HEK293T (cell line): ENCODE measurements around the gene ALCAM.

Experiments used
- BHLHE40 ChIP-seq: fragments of 450-650 bp; IDR thresholded peaks from 2 replicates; pipeline ENCODE4 v1.6.1; 2016; ENCODE audit warnings: mild to moderate bottlenecking, moderate library complexity, borderline replicate concordance
- CTBP1 ChIP-seq: fragments of 450-650 bp; IDR thresholded peaks from 2 replicates; pipeline ENCODE4 v1.6.1; 2016; ENCODE audit warnings: borderline replicate concordance
- ELF4 ChIP-seq: fragments of 450-650 bp; IDR thresholded peaks from 2 replicates; pipeline ENCODE4 v1.6.1; 2017; ENCODE audit warnings: antibody characterized with exemption
- FOXA1 ChIP-seq: fragments of 450-650 bp; IDR thresholded peaks from 2 replicates; pipeline ENCODE4 v1.6.1; 2016; ENCODE audit warnings: mild to moderate bottlenecking
- FOXK2 ChIP-seq: fragments of 450-650 bp; IDR thresholded peaks from 2 replicates; pipeline ENCODE4 v1.6.1; 2016; ENCODE audit warnings: mild to moderate bottlenecking
- SP1 ChIP-seq: fragments of 450-650 bp; IDR thresholded peaks from 2 replicates; pipeline ENCODE4 v1.6.1; 2017
- ZNF384 ChIP-seq: fragments of 450-650 bp; IDR thresholded peaks from 2 replicates; pipeline ENCODE4 v1.6.1; 2016

DNA sequence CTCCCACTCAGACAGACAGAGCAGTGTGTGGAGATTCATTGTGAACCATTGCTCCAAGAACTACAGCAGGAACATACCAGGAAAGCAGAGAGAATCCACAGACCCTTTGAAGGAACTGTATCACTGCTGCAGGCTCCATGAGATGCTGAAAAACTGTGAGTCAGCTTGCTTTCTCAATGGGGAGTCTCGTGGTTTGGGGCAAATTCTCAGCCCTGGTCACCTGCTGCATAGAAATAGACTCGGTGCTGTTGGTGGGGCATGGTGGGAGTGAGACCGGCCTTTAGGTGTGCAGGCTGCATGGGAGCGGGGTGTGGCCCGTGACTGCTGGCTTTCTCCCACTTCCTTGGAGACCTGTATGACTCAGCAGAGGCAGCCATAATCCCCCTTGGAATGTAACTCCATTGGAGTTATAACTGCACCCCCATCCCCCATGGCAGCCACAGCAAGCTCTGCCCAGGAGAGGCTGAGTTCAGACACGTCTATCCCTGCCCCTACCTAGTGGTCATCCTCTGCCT, 35.6 kb downstream of the ALCAM start:
- TF ChIP-seq CTBP1 (no peak), FOXK2 (no peak), FOXA1 (no peak), ZNF384 (no peak), BHLHE40 (no peak), ELF4 (no peak), SP1 (no peak)
